ENCODE results near the gene RAB32. TPM values are rescaled to one million over a fixed set of nuclear protein-coding genes. Genes with fewer than 3 reads are reported as not detected.

RAB32 gene
- total and polyA plus RNA-seq, 8 donors: 3.5 to 19.0 (median 5.2) TPM

DNA sequence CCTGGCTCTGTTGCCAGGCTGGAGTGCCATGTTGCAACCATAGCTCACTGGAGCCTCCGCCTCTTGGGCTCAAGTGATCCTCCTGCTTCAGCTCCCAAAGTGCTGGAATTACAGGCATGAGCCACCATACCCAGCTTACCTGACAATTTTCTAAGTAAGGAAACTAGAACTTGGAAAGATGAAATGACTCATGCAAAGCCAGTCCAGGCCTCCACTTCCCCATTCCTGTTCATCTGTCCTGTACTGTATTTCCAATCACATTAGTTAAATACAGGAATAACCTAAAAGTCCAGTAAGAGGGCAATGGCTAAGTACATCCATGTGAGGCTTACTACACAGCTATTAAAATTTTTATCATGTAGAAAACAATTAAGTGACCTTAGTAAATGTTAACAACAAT lies 46.9 kb downstream of the RAB32 start:
- H3K4me3 ChIP-seq: no peak overlapping the region
- ATAC-seq: no peak
- WGBS, 2 donors: 88 to 90% methylated on average over 1 of the region's 1 CpG
- intact Hi-C loops (cut with DNase I): no loop called here
- no peak for DNase-seq
- no peaks in the 10 kb centered on the region for H3K9me3 ChIP-seq
- FAIRE-seq: no peak
- TF ChIP-seq, protein P1, sequence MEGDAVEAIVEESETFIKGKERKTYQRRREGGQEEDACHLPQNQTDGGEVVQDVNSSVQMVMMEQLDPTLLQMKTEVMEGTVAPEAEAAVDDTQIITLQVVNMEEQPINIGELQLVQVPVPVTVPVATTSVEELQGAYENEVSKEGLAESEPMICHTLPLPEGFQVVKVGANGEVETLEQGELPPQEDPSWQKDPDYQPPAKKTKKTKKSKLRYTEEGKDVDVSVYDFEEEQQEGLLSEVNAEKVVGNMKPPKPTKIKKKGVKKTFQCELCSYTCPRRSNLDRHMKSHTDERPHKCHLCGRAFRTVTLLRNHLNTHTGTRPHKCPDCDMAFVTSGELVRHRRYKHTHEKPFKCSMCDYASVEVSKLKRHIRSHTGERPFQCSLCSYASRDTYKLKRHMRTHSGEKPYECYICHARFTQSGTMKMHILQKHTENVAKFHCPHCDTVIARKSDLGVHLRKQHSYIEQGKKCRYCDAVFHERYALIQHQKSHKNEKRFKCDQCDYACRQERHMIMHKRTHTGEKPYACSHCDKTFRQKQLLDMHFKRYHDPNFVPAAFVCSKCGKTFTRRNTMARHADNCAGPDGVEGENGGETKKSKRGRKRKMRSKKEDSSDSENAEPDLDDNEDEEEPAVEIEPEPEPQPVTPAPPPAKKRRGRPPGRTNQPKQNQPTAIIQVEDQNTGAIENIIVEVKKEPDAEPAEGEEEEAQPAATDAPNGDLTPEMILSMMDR (IDR thresholded peaks at IDR 0.05): no peak
- H3K36me3 ChIP-seq: no peaks in the 10 kb centered on the region
- no peaks in the 10 kb centered on the region for H3K4me1 ChIP-seq
- no peak overlapping the region for H3K27ac ChIP-seq
- H3K27me3 ChIP-seq: no peaks in the 10 kb centered on the region

- no peaks in the 10 kb centered on the region for H3K9me3 ChIP-seq
- TF ChIP-seq, protein P1 (IDR thresholded peaks at IDR 0.05): no peak
- intact Hi-C loops (cut with DNase I): no loop called here
- FAIRE-seq (no peak), DNase-seq (no peak), ATAC-seq (no peak)
- no peaks in the 10 kb centered on the region for H3K27me3 ChIP-seq
- H3K4me3 ChIP-seq: no peak overlapping the region
- no peaks in the 10 kb centered on the region for H3K36me3 ChIP-seq
- H3K27ac ChIP-seq: no peak overlapping the region
- H3K4me1 ChIP-seq: no peaks in the 10 kb centered on the region
Measured at GRCh38 chr6:146592451-146592850, 48.8 kb downstream of the RAB32 start.

DNA sequence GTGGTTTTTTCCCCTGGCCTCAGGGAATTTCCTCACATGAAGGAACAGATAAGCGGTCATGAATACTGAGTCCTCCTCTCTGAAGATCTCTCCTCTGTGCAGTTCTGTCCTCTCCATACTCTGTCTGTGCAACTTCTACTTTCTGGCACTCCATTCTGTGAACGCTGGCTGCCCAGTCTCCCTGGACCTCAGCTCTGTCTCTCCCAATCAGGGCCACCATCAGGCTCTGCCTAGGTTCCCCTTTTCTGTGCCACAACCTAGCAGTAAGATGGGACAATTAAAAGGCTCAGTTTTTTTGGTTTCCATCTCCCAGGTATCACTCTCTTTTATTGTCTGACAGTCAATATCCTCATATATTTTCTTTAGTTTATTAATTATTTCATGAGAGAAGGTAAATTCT lies 50.4 kb downstream of the RAB32 start:
- Histone ChIP-seq H3K4me1 (no peaks in the 10 kb centered on the region), H3K27me3 (no peaks in the 10 kb centered on the region), H3K4me3 (no peak overlapping the region), H3K27ac (no peak overlapping the region), H3K36me3 (no peaks in the 10 kb centered on the region), H3K9me3 (no peaks in the 10 kb centered on the region)
- FAIRE-seq (no peak), DNase-seq (no peak), ATAC-seq (peak in 1 of 4 donors; percentile 54)
- intact Hi-C loops (cut with DNase I): no loop called here
- 61 to 73% methylated on average over 2 of the region's 2 CpGs for WGBS, 2 donors
- TF ChIP-seq, protein P1 (IDR thresholded peaks at IDR 0.05): no peak

- FAIRE-seq (no peak), ATAC-seq (peak in 2 of 4 donors; percentile 32 to 43)
- intact Hi-C loops (cut with DNase I): no loop called here
Measured at GRCh38 chr6:146594495-146594894, 50.9 kb downstream of the RAB32 start.

DNA sequence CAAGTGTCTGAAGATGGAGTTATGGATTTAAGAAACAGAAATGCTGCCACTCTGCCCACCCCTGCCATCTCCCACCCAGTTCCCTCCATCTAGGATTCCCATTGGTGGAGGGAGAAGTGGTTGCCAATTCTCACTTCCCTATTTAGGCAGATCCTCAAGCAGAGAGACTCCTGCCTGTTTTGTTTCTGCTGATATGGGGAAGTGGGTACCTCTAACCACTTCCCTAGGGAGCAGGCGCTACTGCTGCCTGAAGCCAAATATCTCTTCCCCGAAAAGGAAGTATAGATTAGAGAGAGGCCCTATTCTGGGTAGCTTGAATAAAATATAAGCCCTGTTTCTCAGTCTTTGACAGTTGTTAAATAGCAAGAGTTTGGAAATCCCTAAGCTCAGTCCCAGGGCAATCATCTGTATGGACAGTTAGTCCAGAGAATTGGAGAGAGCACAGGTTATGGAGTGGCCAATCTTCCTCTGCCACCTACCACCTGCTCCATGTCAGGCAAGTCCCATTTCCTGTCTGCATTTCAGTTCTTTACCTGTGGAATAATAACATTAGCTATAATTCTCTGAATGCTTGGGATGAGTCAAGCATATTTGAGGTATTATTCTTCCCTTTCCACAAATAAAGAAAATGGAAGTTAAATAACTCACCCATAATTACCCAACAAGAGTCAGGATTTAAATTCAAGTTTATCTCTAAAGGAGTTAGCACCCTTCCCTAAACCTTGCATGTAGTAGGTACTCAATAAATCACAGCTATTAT lies 52.5 kb downstream of the RAB32 start:
- Histone ChIP-seq H3K4me3 (no peak overlapping the region), H3K4me1 (no peaks in the 10 kb centered on the region), H3K9me3 (no peaks in the 10 kb centered on the region), H3K27ac (no peak overlapping the region), H3K27me3 (no peaks in the 10 kb centered on the region), H3K36me3 (no peaks in the 10 kb centered on the region)
- TF ChIP-seq, protein P1 (IDR thresholded peaks at IDR 0.05): no peak
- 73% methylated on average over 2 of the region's 2 CpGs for WGBS, 2 donors
- intact Hi-C loops (cut with DNase I): no loop called here
- DNase-seq (no peak), ATAC-seq (peak in 3 of 4 donors; percentile 24 to 63 (median 55)), FAIRE-seq (no peak)

More at GRCh38 chr6:146594495-146594894, 50.9 kb downstream of the RAB32 start:
- Histone ChIP-seq H3K27me3 (no peaks in the 10 kb centered on the region), H3K4me1 (no peaks in the 10 kb centered on the region), H3K4me3 (no peak overlapping the region), H3K36me3 (no peaks in the 10 kb centered on the region), H3K9me3 (no peaks in the 10 kb centered on the region), H3K27ac (no peak overlapping the region)
- no peak for DNase-seq
- TF ChIP-seq, protein P1 (IDR thresholded peaks at IDR 0.05): no peak
- WGBS, 2 donors: 61 to 77% methylated on average over 1 of the region's 1 CpG

All from pancreas (tissue), 10 donors.